Astrocyte of the cerebellum (primary cell): ENCODE results near the gene ABHD12B.

Experiments
- DNase-seq: peaks from one replicate; pipeline ENCODE4 v3.0.0-alpha.2; 2011; ENCODE audit warnings: low read depth
- H3K4me3 ChIP-seq: 2 replicates; pipeline ENCODE4 v1.5.1; 2011; ENCODE audit warnings: mild to moderate bottlenecking, low read depth, low read length, moderate library complexity
- CTCF ChIP-seq: IDR thresholded peaks from 2 replicates; pipeline ENCODE4 v1.5.1; 2012; ENCODE audit warnings: low read length, low read depth, moderate library complexity, mild to moderate bottlenecking; ENCODE audit errors: missing control alignments
- in situ Hi-C: cut with HindIII; loops from 2 replicates; pipeline ENCODE4 v1.10.0; 2017; ENCODE audit warnings: low sequenced_read_pairs

Gene ABHD12B

GRCh38 chr14:50946234-50946935, 74.5 kb downstream of the ABHD12B start:
- no peak overlapping the region for H3K4me3 ChIP-seq
- no peak for DNase-seq
- TF ChIP-seq CTCF: no peak
- in situ Hi-C loops: no loop called here

- TF ChIP-seq CTCF: no peak
- in situ Hi-C loops: no loop called here
- H3K4me3 ChIP-seq: no peak overlapping the region
- no peak for DNase-seq
These were observed 75.6 kb downstream of the ABHD12B start for GRCh38 chr14:50947446-50947845.

GRCh38 chr14:50948205-50948604, 76.4 kb downstream of the ABHD12B start:
- in situ Hi-C loops: no loop called here
- TF ChIP-seq CTCF: no peak
- no peak for DNase-seq
- H3K4me3 ChIP-seq: no peak overlapping the region

- TF ChIP-seq CTCF: no peak
- no peak for DNase-seq
- in situ Hi-C loops: loop anchor here (25.0 kb wide), 1 partner anchor 261 kb away; no protein-coding TSS in a partner anchor
- no peak overlapping the region for H3K4me3 ChIP-seq
These were observed 79.2 kb downstream of the ABHD12B start for GRCh38 chr14:50951032-50951431.

- no peak overlapping the region for H3K4me3 ChIP-seq
- DNase-seq: no peak
- in situ Hi-C loops: loop anchor here (25.0 kb wide), 1 partner anchor 259 kb away; no protein-coding TSS in a partner anchor
- TF ChIP-seq CTCF: no peak
These were observed 81.6 kb downstream of the ABHD12B start for GRCh38 chr14:50953502-50953901.
